Thyroid gland (tissue), 4 donors: ENCODE results near the gene LMOD1. TPM values are rescaled to one million over a fixed set of nuclear protein-coding genes. Genes with fewer than 3 reads are reported as not detected.

Experiments
- DNase-seq, 2 donors: peaks; one replicate each; pipeline ENCODE4 v3.0.0-alpha.2; 2019
- H3K27ac ChIP-seq, 3 donors: fragments of 200-600 bp; sonication (generic); 1 replicate in 2 of 3; 2 replicates in 1 of 3; pipeline ENCODE4 v1.5.1; 2016 to 2019; ENCODE audit warnings: mild to moderate bottlenecking in 1 of 3, moderate library complexity in 1 of 3
- H3K27me3 ChIP-seq: fragments of 200-600 bp; sonication (generic); one replicate; pipeline ENCODE4 v1.5.1; 2019
- H3K36me3 ChIP-seq, 2 donors: fragments of 200-600 bp; sonication (generic); one replicate each; pipeline ENCODE4 v1.5.1; 2016 to 2019
- H3K4me1 ChIP-seq, 2 donors: fragments of 200-600 bp; sonication (generic); one replicate each; pipeline ENCODE4 v1.5.1; 2017 to 2019
- H3K4me3 ChIP-seq, 3 donors: fragments of 200-600 bp; sonication (generic); replicated peaks in 1 of 3; 1 replicate in 2 of 3; 2 replicates in 1 of 3; pipeline ENCODE4 v1.5.1; 2016; ENCODE audit warnings: mild to moderate bottlenecking in 1 of 3
- H3K9me3 ChIP-seq: fragments of 200-600 bp; sonication (generic); one replicate; pipeline ENCODE4 v1.5.1; 2017
- CTCF ChIP-seq, 6 experiments: fragments of 200-600 bp in 3 of 6; fragments of 450-650 bp in 3 of 6; sonication (generic) in 3 of 6; IDR thresholded peaks; one replicate each; pipeline ENCODE4 v1.5.1; 2016 to 2019; ENCODE audit warnings: antibody characterized with exemption in 6 of 6, mild to moderate bottlenecking in 2 of 6, inconsistent platforms in 1 of 6, moderate library complexity in 1 of 6
- POLR2A ChIP-seq, 2 donors: fragments of 450-650 bp; IDR thresholded peaks; one replicate each; pipeline ENCODE4 v1.6.1; 2017; ENCODE audit warnings: antibody characterized with exemption in 2 of 2, mild to moderate bottlenecking in 2 of 2, moderate library complexity in 1 of 2
- WGBS, 2 donors: methylation state at CpG; one replicate each; pipeline ENCODE4 v1.1.5; 2017; 5-methylcytosine and 5-hydroxymethylcytosine counted together
- intact Hi-C: fragments of 100-400 bp; cut with DNase I; formaldehyde crosslinking; loops from one replicate; pipeline ENCODE4 v1.15.1; 2023
- total RNA-seq, 4 donors: library from RNA; depleted of rRNA; stranded (reverse); fragments of >200 nt; gene quantifications; one replicate each; pipeline ENCODE4 v1.2.3, GENCODE V29; 2016

The LMOD1 gene
- total RNA-seq, 4 donors from 2014 or later: 30.6 to 50.0 (median 35.9) TPM

GRCh38 chr1:201892211-201892610 is 54.1 kb downstream of the LMOD1 start:
- intact Hi-C loops: loop anchor here (10.0 kb wide), 1 partner anchor 223 kb away; no protein-coding TSS in a partner anchor
- H3K4me1 ChIP-seq: peaks cover 9 to 21% of the 10 kb centered on the region in 2 donors
- no peaks in the 10 kb centered on the region for H3K27me3 ChIP-seq
- TF ChIP-seq POLR2A (IDR thresholded peaks at IDR 0.05) (no peak), CTCF (IDR thresholded peaks at IDR 0.05) (no peak)
- no peaks in the 10 kb centered on the region for H3K9me3 ChIP-seq
- no peak overlapping the region for H3K4me3 ChIP-seq
- 84 to 98% methylated on average over 6 of the region's 6 CpGs for WGBS, 2 donors
- DNase-seq: no peak
- H3K27ac ChIP-seq: no peak overlapping the region
- no peaks in the 10 kb centered on the region for H3K36me3 ChIP-seq

GRCh38 chr1:201891451-201892045 is 54.8 kb downstream of the LMOD1 start:
- Histone ChIP-seq H3K9me3 (no peaks in the 10 kb centered on the region), H3K27ac (no peak overlapping the region), H3K4me3 (no peak overlapping the region), H3K4me1 (peaks cover 9 to 21% of the 10 kb centered on the region in 2 donors), H3K27me3 (no peaks in the 10 kb centered on the region), H3K36me3 (no peaks in the 10 kb centered on the region)
- 88 to 89% methylated on average over 5 of the region's 5 CpGs for WGBS, 2 donors
- TF ChIP-seq POLR2A (IDR thresholded peaks at IDR 0.05) (no peak), CTCF (IDR thresholded peaks at IDR 0.05) (no peak)
- peak in 1 of 2 donors; percentile 2 for DNase-seq
- intact Hi-C loops: loop anchor here (2.0 to 10.0 kb wide), 2 partner anchors 81 to 223 kb away; no protein-coding TSS in a partner anchor

GRCh38 chr1:201890806-201891450 is 55.4 kb downstream of the LMOD1 start:
- Histone ChIP-seq H3K4me1 (peaks cover 9 to 23% of the 10 kb centered on the region in 2 donors), H3K36me3 (no peaks in the 10 kb centered on the region), H3K27ac (no peak overlapping the region), H3K9me3 (no peaks in the 10 kb centered on the region), H3K27me3 (no peaks in the 10 kb centered on the region), H3K4me3 (no peak overlapping the region)
- intact Hi-C loops: loop anchor here (2.0 to 10.0 kb wide), 2 partner anchors 82 to 224 kb away; no protein-coding TSS in a partner anchor
- DNase-seq: no peak
- 65 to 89% methylated on average over 3 of the region's 3 CpGs for WGBS, 2 donors
- TF ChIP-seq CTCF (IDR thresholded peaks at IDR 0.05) (no peak), POLR2A (IDR thresholded peaks at IDR 0.05) (no peak)

GRCh38 chr1:201890223-201890622 is 56.1 kb downstream of the LMOD1 start:
- WGBS, 2 donors: 90 to 91% methylated on average over 7 of the region's 7 CpGs
- Histone ChIP-seq H3K4me1 (peaks cover 10 to 30% of the 10 kb centered on the region in 2 donors), H3K9me3 (no peaks in the 10 kb centered on the region), H3K4me3 (no peak overlapping the region), H3K36me3 (no peaks in the 10 kb centered on the region), H3K27me3 (no peaks in the 10 kb centered on the region), H3K27ac (no peak overlapping the region)
- no peak for TF ChIP-seq POLR2A (IDR thresholded peaks at IDR 0.05)
- no peak for TF ChIP-seq CTCF (IDR thresholded peaks at IDR 0.05)
- intact Hi-C loops: loop anchor here (2.0 to 10.0 kb wide), 2 partner anchors 83 to 225 kb away; no protein-coding TSS in a partner anchor
- no peak for DNase-seq
